Liver (tissue), 4 donors: ENCODE measurements around the gene PSG6. TPM values are rescaled to one million over a fixed set of nuclear protein-coding genes. Genes with fewer than 3 reads are reported as not detected.

Experiments used
- polyA plus RNA-seq, 2 donors: library from polyadenylated mRNA; stranded (reverse) in 1 of 2; unstranded in 1 of 2; fragments of 200-250 nt in 1 of 2; fragments of >200 nt in 1 of 2; fragmentation: Nextera tagmentation in 1 of 2; extraction: Ambion mirVana in 1 of 2; gene quantifications; one replicate each; pipeline versions ENCODE4 v1.2.1 to v1.2.3, GENCODE V29; 2013 to 2015
- total RNA-seq, 2 donors: library from RNA; depleted of rRNA; stranded (reverse); fragments of >200 nt; gene quantifications; one replicate each; pipeline ENCODE4 v1.2.3, GENCODE V29; 2014
- donor health status: healthy.
- donor health status: healthy.
- donor health status: healthy.

PSG6 gene
- total and polyA plus RNA-seq, 4 donors: not detected

Other genes with a start within 250 kb of the PSG6 start
- gene PSG3, start 177.4 kb downstream of the PSG6 start, total RNA-seq: not detected
- gene PSG3, start 177.4 kb downstream of the PSG6 start, polyA plus RNA-seq: not detected
- not detected for gene PSG8, start 152.2 kb downstream of the PSG6 start, total RNA-seq
- gene PSG8, start 152.2 kb downstream of the PSG6 start, polyA plus RNA-seq: not detected
- gene PSG1, start 38.2 kb downstream of the PSG6 start, total RNA-seq: not detected
- not detected for gene PSG1, start 38.2 kb downstream of the PSG6 start, polyA plus RNA-seq
- gene PSG7, start 19.3 kb upstream of the PSG6 start, total RNA-seq: not detected
- not detected for gene PSG7, start 19.3 kb upstream of the PSG6 start, polyA plus RNA-seq
- gene PSG11, start 108.6 kb upstream of the PSG6 start, total RNA-seq: not detected
- not detected for gene PSG11, start 108.6 kb upstream of the PSG6 start, polyA plus RNA-seq
- gene PSG2, start 164.8 kb upstream of the PSG6 start, total RNA-seq: not detected
- gene PSG2, start 164.8 kb upstream of the PSG6 start, polyA plus RNA-seq: not detected